GM19395 (cell line): ENCODE data around the gene FOXJ3.
"Not testable (repeated sequence)": the region's sequence is repeated elsewhere in the genome, so short reads cannot be mapped to it uniquely, and the experiment has no call there.

Source experiments
- ATAC-seq: cut with Tn5 transposase; IDR thresholded peaks from one replicate; pipeline ENCODE4 v1.9.1; 2021; ENCODE audit warnings: mild to moderate bottlenecking, moderate library complexity; ENCODE audit not compliant: unreplicated experiment

FOXJ3 gene

DNA sequence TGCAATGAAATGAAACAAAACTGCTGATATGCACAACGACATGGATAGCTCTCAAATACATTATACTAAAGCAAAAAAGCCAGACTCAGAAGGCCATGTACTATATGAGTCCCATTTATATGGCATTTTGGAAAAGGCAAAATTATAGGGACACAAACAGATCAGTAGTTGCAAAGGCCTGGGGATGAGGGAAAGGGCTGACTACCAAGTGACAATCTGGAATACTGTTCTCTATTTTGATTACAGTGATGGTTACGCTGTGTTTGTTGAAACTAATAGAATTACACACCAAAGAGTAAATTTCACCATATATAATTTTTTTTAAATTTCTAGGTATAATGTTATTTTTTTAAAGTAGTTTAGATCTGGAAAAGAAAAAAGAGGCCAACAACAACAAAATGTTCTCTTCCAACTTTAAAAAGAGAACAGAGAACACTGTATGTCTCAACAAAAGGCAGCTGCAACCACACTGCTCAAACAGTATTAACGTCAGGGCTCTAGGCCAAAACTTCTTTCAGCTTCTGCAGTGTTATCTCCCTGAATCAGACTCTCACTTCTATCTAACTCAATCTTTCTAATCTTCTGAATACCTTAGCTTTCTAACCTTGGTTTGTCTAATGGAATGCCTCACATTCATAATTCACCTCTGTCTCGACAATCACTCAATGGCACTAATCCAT lies 75.8 kb downstream of the FOXJ3 start:
- ATAC-seq: no peak

DNA sequence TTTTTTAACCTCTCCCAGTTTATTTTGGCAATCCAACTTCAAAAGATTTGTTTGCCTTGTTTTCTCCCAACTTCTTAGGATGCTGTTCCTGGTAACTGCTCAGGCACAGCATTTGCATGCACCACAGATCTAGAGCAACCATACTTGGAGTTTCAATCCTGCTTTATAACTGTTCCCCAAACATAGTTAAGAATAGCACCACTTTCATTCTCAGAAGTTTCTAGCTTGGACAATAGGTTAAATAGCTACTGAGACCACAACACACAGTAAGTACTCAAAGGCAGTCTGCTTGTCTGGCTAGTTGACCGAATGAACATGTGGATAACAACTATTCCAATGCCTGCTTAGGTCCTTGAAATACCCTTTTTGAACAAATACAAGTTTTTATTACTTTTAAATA lies 76.8 kb downstream of the FOXJ3 start:
- no peak for ATAC-seq

DNA sequence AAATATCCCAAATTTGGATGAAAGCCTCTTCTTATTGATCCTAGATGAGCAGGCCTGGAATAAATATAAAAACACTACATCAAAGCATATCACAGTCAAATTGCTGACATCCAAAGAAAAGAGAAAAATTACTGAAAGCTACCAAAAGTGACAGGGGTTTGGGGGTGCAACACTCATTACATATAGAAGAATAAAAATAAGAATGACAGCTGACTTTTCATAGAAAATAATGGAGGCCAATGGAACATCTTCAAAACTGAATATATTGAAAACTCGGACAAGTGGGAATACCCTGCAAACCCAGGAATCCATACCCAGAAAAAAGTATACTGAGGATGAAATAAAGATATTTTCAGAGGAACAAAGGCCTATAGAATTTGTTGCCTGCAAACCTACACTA lies 84.0 kb downstream of the FOXJ3 start:
- ATAC-seq: no peak

DNA sequence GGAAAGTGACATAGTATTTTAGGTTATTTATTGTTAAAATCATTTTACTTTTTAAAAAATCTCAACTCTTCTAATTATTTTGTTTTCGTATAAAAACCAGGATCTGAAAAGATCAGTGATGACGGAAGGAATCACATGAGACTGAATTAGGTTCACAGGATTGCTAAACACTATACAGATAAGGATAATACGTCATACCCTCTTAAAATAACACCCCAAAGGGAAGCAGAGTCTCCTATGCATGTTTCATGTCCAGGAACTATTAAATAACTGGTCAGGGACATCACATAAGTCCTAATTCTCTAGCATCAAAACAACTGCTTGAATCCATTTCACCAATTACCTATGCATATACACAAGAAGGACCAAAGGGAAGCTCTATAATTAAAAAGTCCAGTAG lies 84.9 kb downstream of the FOXJ3 start:
- no peak for ATAC-seq

DNA sequence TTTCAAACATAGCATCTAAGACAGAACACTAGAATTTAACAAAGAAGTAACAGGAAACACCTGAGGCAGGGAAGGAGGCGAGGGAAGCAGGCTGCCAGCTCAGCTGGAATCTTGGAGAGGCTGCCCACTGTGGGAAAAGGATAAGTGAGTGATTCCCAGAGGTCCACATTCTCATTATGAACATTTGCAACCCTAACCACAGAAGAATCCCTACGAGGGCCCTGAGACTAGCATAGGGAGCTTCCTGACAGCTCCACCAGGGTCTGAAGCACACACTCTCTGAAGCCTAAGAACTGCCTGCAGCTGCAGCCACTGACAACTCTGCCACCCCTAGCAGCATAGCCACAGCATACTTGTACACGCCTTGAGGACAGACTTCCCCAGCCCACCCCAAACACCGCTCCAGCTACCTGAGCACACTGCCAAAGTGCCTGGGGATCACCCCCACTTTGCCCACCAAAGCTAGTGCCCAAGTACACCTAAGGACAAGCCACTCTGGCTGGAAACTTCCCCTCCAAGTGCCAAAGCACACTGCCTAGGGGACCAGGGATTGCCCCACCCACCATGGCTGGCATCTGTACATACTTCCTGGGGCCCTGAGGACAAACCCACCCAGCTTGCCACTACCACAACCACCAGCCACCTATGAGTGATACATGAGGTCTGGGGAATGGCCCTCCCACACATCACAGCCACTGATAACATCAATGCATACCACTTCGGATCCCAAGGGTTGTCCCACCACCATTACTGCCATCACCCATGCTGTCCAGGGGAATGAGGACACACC lies 93.9 kb downstream of the FOXJ3 start:
- no peak for ATAC-seq

DNA sequence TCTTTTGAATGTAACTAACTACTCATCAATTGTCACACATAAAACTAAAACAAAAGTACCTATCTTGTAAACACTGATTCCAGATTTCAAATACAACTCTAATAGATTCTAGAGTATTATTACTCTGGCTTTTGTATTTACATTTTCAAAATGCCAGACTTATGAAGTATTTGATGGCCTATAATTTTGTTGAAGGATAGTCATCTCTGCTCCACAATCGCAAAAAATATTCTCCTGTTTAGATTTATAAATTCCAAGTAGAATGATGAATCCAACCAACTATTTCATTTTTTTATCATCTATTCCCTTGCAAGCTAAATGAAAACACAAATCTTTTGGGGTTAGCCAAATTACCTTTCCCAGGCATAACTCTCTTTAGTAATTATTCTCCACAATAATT lies 95.5 kb downstream of the FOXJ3 start:
- ATAC-seq: no peak

DNA sequence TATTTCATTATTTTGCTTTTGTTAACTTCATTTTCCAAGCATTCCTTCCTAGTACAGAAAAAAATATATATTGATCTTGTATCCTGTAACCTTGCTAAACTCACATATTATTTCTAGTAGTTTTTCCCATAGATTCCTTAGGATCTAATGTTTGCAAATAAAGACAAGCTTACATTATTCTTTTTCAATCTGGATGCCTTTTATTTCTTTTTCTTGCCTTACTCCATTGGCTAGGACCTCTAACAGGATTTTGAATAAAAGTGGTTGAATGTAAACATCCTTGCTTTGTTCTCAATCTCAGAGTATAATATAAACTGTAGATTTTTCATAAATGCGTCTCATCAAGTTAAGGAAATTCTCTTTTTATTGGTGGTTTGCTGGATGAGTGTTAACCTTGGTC lies 96.0 kb downstream of the FOXJ3 start:
- ATAC-seq: no peak

DNA sequence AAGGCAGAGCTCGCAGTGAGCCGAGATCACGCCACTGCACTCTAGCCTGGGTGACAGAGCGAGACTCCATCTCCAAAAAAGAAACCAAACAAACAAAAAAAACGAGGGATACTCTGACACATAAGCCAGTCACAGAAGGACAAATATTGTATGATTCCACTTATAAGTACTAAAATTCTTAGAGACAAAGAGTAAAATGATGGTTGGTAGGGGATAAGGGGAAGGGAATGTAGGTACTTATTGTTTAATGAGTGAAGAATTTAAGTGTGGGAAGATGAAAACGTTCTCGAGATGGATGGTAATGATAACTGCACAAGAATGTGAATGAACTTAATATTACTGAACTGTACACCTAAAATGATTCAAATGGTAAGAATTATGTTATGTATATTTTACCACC lies 103.8 kb downstream of the FOXJ3 start:
- ATAC-seq: no peak

DNA sequence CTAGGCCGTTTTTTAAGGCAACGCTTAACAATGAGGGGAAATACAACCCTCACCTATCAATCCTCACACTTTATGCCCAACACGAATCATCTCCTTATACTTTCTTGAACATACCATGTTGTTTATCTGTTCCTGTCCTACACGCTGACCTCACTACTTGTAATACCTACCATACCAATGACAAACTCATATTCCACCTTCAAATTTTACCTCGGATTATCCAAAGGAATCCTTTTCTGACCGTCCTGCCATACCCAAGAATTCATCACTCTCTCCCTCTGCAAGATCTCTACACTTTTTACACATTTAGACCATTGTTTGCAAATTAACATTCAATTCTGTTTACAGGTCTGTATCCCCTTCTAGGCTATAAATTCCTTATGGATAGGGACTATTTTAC lies 106.1 kb downstream of the FOXJ3 start:
- ATAC-seq: no peak

DNA sequence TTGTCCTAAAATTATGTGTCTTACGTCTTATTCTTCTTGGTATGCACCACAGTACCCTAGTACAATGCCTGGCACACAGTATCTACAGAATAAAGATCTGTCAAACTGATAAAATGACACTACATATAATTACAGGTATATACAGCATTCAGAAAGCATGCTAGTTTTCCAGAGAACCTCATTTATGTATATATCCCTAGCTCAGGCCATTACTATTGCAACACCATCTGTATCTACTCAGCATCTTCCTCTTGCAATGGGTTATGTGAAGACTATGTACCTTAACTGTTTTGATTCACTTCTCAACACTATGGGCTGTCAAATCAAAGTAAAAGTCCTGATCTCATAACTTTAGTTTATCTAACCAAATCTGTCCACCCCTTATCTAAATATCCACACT lies 112.0 kb downstream of the FOXJ3 start:
- no peak for ATAC-seq

DNA sequence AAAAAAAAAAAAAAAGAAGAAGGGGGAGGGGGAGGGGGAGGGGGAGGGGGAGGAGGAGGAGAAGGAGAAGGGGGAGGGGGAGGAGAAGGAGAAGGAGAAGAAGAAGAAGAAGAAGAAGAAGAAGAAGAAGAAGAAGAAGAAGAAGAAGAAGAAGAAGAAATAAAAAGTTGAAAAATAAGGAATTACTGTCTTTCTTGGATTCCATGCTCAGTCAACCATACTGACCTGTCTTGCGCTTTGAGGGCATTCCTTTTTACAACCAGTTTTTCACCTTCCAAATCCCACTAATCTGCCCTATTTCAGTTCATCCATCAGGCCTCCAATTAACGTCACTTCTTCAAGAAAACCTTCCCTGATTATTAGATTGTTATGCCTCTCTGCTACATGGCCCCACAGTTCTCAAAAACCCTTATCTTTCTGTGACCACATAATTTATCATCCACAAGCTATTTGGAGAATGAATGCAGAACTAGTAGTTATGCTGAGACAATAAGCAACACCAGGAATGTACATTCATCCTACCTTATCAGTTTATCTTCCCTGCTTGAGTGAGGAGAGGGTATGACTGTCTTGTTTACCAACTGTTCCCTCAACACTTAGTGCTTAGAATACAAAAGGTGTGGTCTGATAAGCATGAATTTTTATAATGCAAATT lies 113.0 kb downstream of the FOXJ3 start:
- no peak for ATAC-seq

DNA sequence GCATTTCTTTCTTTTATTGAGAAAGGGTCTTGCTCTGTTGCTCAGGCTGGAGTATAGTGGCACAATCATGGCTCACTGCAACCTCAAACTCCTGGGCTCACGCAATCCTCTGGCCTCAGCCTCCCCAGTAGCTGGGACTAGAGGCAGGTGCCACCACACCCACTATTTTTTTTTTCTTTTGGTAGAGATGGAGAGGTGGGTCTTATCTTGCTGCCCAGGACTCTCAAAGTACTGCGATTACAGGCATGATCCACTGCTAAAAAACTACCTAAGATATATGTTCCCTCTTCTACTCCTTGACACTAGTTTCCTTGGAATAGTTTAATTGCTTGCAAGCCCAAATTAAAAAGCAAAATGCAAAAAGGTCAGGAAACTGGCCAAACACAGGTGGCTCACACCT lies 113.6 kb downstream of the FOXJ3 start:
- no peak for ATAC-seq

DNA sequence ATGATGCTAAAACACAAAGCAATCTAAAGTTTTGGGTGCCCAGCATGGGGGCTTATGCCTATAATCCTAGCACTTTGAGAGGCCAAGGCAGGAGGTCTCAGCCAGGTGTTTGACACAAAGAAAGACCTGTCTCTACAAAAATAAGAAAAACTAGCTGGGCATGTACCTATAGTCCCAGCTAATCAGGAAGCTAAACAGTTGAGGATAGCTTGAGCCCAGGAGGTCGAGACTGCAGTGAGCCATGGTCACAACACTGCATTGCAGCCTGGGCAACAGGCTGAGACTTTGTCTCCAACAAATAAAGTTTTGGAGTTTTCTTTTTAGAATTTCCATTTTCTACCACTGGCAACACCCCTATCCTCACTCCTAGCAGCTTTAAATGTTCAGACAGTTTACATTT lies 115.4 kb downstream of the FOXJ3 start:
- ATAC-seq: no peak

DNA sequence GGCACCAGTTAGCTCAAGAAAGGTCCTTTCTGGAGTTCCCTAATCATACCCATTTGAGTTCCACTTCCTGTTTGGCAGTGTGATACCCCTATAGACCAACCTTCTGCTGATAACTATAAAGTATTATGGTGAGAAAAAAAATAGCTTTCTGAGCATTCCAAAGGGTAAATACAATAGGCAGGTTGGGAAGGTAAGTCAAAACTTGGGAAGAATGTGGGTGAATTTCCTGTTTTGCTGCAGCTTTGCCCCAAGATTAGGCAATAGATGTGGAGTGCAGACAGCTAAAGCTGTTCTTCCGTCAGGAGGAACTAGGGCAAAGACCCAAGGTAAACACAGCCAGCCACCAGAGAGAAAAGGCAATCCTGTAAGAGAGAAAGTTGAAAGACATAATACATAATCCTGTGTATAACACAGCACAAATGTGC lies 120.6 kb downstream of the FOXJ3 start:
- ATAC-seq: no peak

DNA sequence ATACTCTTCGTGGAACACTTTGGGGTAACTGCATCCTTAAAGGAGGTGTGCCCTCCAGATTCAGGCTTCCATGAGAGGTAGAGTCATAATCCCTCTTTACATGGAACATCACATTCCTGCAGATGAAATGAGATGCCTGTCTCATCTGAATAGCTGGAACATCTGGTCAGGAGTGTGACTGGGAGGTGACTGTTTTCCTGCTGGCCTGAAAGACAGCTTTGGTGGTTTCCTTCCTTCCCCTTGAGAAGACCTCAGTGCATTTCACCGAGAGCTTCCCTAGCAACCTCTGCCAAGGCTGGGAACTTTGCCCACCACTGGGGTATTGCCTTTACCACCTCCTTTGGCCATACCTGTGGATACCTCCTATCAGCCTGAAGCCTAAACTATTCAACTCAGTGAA lies 123.8 kb downstream of the FOXJ3 start:
- ATAC-seq: no peak

DNA sequence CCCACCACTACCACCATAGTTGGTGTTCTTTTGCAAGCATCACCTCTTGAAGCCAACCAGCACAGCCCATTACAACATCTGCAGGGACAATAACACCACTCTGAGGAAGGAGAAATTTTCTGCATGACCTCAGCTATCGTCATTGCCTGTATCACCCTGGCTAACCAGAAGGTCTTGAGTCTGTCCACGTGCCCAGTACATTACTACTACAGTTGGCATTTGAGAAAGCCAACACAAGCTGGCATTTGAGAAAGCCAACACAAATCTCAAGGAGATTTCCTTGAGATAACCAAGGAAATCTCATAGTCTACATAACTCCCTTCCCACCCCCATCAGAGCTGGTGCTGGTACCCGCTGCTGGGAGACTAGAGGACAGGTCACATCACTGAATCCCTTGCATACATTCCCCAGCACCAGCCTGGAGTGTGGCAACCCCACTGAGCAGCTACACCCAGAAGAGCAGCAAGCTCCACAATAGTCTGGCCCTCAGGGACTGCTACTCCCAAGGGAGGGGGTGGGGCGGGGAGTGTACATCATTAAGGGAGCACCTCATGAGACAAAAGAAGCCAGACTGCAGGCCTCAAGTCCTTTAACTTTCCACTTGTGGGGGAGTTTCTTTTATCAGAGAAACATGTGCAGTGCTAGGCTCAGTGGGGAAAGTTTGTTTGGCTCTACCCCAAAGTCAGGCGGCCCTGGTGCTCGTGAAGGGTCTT lies 124.5 kb downstream of the FOXJ3 start:
- ATAC-seq: no peak

DNA sequence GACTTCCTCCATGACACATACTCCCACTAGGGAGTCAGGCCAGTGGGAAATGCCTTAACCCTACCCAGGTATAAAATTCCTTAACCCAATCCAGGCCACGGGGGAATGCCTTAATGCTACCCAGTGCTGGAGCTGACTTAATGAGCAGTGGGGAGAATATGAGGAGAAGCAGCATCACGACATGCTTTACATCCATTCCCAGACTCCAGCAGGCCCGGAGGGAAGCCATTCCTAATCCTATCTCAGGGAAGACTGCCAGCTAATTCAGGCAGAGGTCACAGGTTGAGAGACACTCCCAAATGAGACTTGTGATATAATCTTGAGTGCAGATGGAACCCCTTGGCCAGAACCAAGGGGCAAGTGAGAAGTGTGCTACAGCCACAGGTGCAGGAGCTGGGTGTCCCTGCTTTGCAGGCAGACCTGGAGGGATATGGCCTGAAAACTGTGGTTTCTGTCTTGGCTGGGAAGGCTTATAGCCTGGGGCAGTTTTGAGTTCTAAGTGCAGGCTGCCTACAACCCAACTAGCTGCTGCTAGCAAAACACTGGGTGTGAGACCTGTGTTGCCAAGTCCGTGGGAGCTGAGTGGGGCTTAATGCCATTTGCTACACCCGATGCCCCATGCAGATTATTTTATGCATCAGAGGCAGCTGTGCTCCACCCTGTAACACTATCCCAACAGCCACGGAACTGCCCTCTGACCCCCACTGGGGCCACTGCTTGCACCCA lies 125.3 kb downstream of the FOXJ3 start:
- no peak for ATAC-seq

DNA sequence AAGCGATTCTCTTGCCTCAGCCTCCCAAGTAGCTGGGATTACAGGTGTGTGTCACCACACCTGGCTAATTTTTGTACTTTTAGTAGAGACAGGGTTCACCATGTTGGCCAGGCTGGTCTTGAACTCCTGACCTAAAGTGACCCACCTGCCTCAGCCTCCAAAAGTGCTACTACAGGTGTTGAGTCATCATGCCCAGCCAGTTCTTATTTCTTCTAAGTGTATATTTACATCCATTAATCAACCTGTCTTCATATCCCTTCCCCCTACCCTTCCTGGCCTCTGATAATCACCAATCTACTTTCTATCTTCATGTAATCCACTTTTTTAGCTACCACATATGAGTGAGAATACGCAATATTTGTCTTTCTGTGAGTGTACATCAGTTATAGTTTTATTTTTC lies 128.1 kb downstream of the FOXJ3 start:
- ATAC-seq: not testable (repeated sequence)

DNA sequence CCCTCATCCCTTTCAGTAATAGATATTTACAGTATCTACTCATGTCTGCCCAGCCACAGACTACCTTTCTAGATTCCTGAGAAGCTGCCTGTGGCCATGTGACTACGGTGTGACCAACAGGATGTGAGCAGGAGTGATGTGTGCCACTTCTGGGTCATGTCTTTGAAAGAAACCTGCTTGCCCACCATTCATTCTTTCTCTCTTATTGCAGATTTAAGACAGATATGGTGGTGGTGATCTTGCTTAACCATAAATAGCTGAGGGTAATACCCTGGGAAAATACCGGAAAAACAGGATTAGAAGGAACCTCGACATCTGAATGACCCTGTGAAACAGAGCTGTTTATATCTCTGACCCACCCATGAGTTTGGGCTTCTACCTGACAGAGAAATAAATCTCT lies 128.9 kb downstream of the FOXJ3 start:
- ATAC-seq: no peak

DNA sequence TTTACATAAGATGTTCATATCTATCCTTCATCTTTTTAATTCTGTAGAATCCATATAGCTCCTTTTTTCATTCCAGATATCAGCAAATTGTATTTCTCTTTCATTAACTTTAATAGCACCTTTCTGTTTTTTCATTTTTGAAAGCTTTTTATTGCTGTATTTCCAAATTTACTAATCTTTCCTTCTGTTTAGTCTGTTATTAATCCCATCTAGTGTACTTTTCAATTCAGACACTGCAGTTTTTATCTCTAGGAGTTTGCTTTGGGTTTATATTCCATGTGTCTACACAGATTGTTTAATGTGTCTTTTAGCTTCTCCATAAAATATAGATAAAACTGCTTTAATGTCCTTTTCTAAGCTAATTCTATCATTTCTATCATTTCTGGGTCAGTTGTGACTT lies 133.0 kb downstream of the FOXJ3 start:
- ATAC-seq: no peak

DNA sequence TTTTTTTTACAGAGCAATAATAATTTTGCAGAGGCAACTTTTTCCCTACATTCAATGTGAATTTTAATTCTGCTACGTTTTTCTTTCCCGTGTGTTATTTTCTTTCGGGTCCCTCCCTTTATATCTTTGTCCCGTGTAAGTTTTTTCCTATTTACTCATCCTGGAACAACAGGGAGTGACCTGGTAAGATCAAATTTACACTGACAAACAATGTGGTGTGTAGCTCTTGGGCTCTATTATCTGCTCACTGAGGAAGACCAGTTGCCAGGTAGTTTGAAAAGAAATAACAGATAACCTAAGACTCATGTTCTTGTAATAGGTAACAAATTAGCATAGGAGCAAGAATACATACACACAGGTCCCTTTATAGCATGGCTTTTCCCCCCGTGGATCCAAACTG lies 136.8 kb downstream of the FOXJ3 start:
- ATAC-seq: no peak
